ENCODE measurements around the gene KCNH5.

GRCh38 chr14:62916551-62916950, 128.7 kb downstream of the KCNH5 start:
- TF ChIP-seq REST (IDR thresholded peaks at IDR 0.05; ENCODE audit: insufficient read depth in 1 of 2, low read depth in 2 of 2, low read length in 2 of 2) (no peak), POLR2AphosphoS5 (IDR thresholded peaks at IDR 0.05; ENCODE audit: low read depth, low read length) (no peak), FOXP2 (optimal IDR thresholded peaks at IDR 0.05; ENCODE audit: borderline replicate concordance, extremely low read depth, extremely low read length, insufficient read depth) (no peak), SIN3A (IDR thresholded peaks at IDR 0.05; ENCODE audit: borderline replicate concordance, insufficient read depth, low read length) (no peak)
